HEK293T (cell line): Measurements from ENCODE around the gene SIGLEC9.

ENCODE experiments used
- FOXA1 ChIP-seq: fragments of 450-650 bp; IDR thresholded peaks from 2 replicates; pipeline ENCODE4 v1.6.1; 2016; ENCODE audit warnings: mild to moderate bottlenecking
- FOXM1 ChIP-seq: fragments of 450-650 bp; IDR thresholded peaks from 2 replicates; pipeline ENCODE4 v1.6.1; 2017; ENCODE audit warnings: mild to moderate bottlenecking, borderline replicate concordance
- LEF1 ChIP-seq: fragments of 450-650 bp; IDR thresholded peaks from 2 replicates; pipeline ENCODE4 v1.6.1; 2017; ENCODE audit warnings: mild to moderate bottlenecking, borderline replicate concordance
- NFRKB ChIP-seq: fragments of 450-650 bp; IDR thresholded peaks from 2 replicates; pipeline ENCODE4 v1.6.1; 2016; ENCODE audit warnings: mild to moderate bottlenecking, moderate library complexity
- PKNOX1 ChIP-seq: fragments of 450-650 bp; IDR thresholded peaks from 2 replicates; pipeline ENCODE4 v1.6.1; 2016
- SP1 ChIP-seq: fragments of 450-650 bp; IDR thresholded peaks from 2 replicates; pipeline ENCODE4 v1.6.1; 2017
- SUZ12 ChIP-seq: fragments of 450-650 bp; IDR thresholded peaks from 2 replicates; pipeline ENCODE4 v1.6.1; 2016; ENCODE audit warnings: mild to moderate bottlenecking
- TARDBP ChIP-seq: fragments of 450-650 bp; IDR thresholded peaks from 2 replicates; pipeline ENCODE4 v1.6.1; 2016

GRCh38 chr19:51139299-51140014 lies 14.8 kb downstream of the SIGLEC9 start:
- TF ChIP-seq NFRKB (no peak), SUZ12 (no peak), PKNOX1 (no peak), FOXA1 (no peak), FOXM1 (no peak), LEF1 (no peak), SP1 (no peak), TARDBP (no peak)
